EL (cell line): ENCODE measurements around the gene CDCA5.

ENCODE experiments used
- DNase-seq: peaks from one replicate; pipeline ENCODE4 v3.0.0-alpha.2; 2016

Gene CDCA5

DNA sequence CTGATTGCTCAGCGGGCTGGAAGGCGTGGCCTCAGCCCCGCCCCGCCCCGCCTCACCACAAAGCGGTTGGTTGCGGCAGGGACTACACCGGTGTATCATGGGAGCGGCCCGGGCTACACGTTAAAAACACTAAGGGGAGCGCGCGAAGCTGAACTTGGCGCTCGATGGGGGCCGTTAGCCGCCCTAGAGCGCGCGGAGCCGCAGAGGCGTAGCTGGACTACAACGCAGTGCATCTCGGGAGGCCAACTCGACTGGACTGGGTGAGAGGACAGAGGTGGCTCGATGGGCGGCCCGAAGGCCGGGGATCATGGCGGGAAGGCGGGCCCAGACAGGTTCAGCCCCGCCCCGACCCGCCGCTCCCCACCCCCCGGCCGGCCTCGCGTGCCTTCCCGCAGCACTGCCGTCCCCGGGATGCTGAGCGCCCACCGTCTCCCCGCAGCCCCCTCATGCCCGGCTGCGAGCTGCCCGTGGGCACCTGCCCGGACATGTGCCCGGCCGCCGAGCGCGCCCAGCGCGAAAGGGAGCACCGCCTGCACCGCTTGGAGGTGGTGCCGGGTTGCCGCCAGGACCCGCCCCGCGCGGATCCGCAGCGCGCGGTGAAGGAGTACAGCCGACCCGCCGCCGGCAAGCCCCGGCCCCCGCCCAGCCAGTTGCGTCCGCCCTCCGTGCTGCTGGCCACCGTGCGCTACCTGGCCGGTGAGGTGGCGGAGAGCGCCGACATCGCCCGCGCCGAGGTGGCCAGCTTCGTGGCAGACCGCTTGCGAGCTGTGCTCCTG lies 42.8 kb downstream of the CDCA5 start, which contains the start of gene SAC3D1:
Gene SAC3D1 (plus strand): TSS at position 364 of the 776 bp plus-strand sequence. CDS start 83 bp downstream, at position 447.
- peak; percentile 98 for DNase-seq

DNA sequence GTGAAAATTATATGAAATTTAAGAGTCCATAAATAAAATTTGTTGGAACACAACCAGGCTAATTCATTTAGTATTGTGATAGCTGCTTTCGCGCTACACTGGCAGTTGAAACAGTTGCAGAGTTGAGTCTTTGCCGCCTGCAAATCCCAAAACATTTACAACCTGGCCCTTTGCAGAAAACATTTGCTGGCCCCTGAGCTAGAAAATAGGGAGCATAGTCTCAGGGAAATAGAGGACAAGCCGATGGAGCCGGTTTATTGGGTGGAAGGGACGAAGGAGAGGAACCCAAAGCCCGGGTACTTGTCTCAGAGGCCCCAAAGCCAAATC lies 43.4 kb downstream of the CDCA5 start:
- no peak for DNase-seq

DNA sequence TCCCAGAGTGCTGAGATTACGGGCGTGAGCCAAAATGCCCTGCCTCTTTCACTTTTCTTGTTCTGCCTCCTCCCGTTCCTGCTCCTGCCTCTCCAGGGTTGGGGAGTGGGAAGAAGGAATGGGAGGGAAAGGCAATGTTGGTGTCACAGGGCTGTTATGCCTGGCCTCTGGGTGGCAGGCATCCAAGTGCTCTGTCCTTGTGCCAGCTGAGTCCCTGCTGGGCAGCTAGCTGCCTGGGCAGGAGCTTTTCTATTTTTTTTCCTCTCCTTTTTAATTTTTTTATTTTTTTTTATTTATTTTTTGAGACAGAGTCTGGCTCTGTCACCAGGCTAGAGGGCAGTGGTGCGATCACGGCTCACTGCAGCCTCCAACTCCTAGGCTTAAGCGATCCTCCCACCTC lies 46.9 kb downstream of the CDCA5 start:
- no peak for DNase-seq

DNA sequence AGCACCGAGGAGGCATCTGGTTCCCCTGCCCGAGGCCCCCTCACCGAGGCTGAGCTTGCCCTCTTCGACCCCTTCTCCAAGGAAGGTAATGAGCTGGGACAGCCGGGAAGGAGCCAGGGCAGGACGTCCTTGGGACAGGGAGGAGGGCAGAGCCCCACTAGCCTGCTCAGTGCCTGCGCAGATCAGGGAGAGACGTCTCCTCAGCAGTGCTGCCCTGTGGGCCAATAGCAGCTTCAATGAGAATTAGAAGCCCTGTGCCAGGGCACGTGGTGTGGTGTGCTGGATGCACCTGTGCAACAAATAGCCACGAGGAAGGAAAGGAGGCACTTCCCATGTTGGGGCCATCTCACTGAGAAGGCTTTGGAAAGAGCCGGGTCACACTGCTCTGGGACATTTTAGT lies 48.3 kb downstream of the CDCA5 start:
- no peak for DNase-seq

DNA sequence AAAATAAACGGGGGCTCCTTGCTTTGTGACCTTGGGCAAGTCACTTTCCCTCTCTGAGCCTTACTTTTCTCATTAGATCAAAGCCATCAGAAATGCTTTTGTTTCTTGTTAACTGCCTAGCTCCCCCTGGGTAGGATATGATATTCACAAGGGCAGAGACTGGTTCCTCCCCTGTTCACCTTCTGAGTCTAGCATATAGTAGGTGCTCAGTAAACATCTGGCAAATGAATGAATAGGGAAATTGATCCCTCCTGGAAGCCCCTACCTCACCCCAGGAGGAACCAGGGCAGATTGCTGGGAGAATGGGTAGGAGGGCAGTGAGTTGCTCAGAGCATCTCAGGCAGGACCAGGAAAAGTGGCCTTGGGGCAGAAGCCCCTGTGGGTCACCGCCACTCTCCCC lies 49.4 kb downstream of the CDCA5 start:
- no peak for DNase-seq

DNA sequence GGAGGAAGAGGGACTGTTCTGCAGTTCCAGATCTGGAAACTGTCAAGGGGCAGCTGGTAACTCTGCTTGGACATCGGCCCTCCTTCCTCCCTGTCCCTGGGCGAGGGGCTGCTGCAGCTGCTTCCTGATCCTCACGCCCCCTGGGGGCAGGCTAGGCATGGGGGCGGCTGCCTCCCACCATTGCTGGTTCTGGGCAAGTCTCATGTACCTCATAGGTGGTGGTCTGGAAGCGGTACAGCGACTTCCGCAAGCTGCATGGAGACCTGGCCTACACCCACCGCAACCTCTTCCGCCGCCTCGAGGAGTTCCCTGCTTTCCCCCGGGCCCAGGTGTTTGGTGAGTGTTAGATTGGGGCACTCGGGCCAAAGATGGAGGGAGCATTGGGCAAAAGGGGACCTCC lies 51.6 kb downstream of the CDCA5 start:
- no peak for DNase-seq
